ENCODE data around the gene ALDH3A2.

GRCh38 chr17:19642373-19642893 lies 6.1 kb upstream of the ALDH3A2 start:
- TF ChIP-seq CTCF (conservative IDR thresholded peaks at IDR 0.05) = no peak
- TF ChIP-seq EZH2 (IDR thresholded peaks at IDR 0.05; ENCODE audit: low read depth) = no peak
